Stimulated activated CD4-positive, alpha-beta T cell treated with anti-CD3 and anti-CD28 coated beads, Interleukin-2, amount 100 ng/mL, for 24 hours (primary cell): ENCODE results near the gene VAPA.

Experiments
- DNase-seq, 2 donors: peaks; one replicate each; pipeline ENCODE4 v3.0.0-alpha.2; 2020

The VAPA gene

DNA sequence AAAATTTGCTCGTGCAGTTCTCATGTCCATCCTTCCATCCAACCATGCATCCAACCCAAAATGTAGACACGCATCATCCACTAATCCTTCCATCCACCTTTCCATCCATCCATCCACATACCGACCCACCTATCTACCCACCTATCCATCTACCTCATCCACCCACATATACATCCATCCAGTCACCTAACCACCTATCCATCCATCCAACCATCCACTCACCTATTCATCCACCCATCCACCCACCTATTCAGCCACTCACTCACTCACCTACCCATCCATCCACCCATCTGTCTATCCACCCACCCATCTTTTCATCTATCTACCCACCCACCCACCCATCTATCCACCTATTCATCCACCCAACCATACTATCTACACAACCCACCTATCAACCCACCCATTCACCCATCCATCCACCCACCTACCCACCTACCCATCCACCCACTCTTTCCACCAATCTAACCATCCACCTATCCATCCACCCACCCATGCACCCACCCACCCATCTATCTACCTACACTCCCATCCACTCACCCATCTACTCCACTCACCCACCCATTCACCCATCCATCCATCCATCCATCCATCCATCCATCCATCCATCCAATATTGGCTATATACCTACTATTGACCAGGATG, 94.3 kb downstream of the VAPA start:
- DNase-seq: no peak
